Large intestine (tissue), 12 donors: ENCODE measurements around the gene GSTA1. TPM values are rescaled to one million over a fixed set of nuclear protein-coding genes. Genes with fewer than 3 reads are reported as not detected.
"Not testable (repeated sequence)": the region's sequence is repeated elsewhere in the genome, so short reads cannot be mapped to it uniquely, and the experiment has no call there.

ENCODE experiments used
- DNase-seq, 2 donors: peaks; one replicate each; pipeline versions ENCODE4 v3.0.0 to v3.0.0-alpha.2; 2013
- H3K27ac ChIP-seq: one replicate; pipeline ENCODE4 v1.5.1; 2013; ENCODE audit warnings: low read length
- H3K27me3 ChIP-seq: 2 replicates; pipeline ENCODE4 v1.6.1; 2013; ENCODE audit warnings: low read length; ENCODE audit not compliant: control insufficient read depth, insufficient read depth
- H3K36me3 ChIP-seq: 2 replicates; pipeline ENCODE4 v1.6.1; 2013; ENCODE audit warnings: low read length; ENCODE audit not compliant: control insufficient read depth, insufficient read depth
- H3K4me1 ChIP-seq: one replicate; pipeline ENCODE4 v1.6.1; 2013; ENCODE audit warnings: low read length; ENCODE audit not compliant: control insufficient read depth, insufficient read depth
- H3K4me3 ChIP-seq: one replicate; pipeline ENCODE4 v1.5.1; 2013; ENCODE audit warnings: low read length
- H3K9me3 ChIP-seq: one replicate; pipeline ENCODE4 v1.6.1; 2013; ENCODE audit warnings: mild to moderate bottlenecking, low read depth, low read length, moderate library complexity; ENCODE audit not compliant: control insufficient read depth
- WGBS: methylation state at CpG from one replicate; pipeline ENCODE4 v1.1.5; 2013; ENCODE audit warnings: low lambda C conversion rate; ENCODE audit not compliant: insufficient coverage; 5-methylcytosine and 5-hydroxymethylcytosine counted together
- long read RNA-seq, 11 donors: transcript quantifications; one replicate each; lab custom pipeline, GENCODE V29; 2026
- polyA plus RNA-seq: library from polyadenylated mRNA; unstranded; fragments of 120-200 nt; gene quantifications from one replicate; pipeline ENCODE4 v1.2.1, GENCODE V29; 2013

Gene GSTA1
- polyA plus RNA-seq = 311 TPM
- long read RNA-seq, donor 1, transcript GSTA1-201 (7 exons, 1,019 nt) = major isoform, 248 of 353 reads
- long read RNA-seq, donor 1, partial matches to known transcripts = 74 of 353 reads
- long read RNA-seq, donor 1, other reads (novel, unspliced or antisense) = 31 of 353 reads
- long read RNA-seq, donor 2, transcript GSTA1-201 (7 exons, 1,019 nt) = major isoform, 347 of 579 reads
- long read RNA-seq, donor 2, partial matches to known transcripts = 199 of 579 reads
- long read RNA-seq, donor 2, other reads (novel, unspliced or antisense) = 33 of 579 reads
- long read RNA-seq, donor 3, transcript GSTA1-201 (7 exons, 1,019 nt) = major isoform, 300 of 600 reads
- long read RNA-seq, donor 3, partial matches to known transcripts = 251 of 600 reads
- long read RNA-seq, donor 3, other reads (novel, unspliced or antisense) = 49 of 600 reads
- long read RNA-seq, donor 4, transcript GSTA1-201 (7 exons, 1,019 nt) = major isoform, 90 of 152 reads
- long read RNA-seq, donor 4, partial matches to known transcripts = 54 of 152 reads
- long read RNA-seq, donor 4, other reads (novel, unspliced or antisense) = 8 of 152 reads
- long read RNA-seq, donor 5, transcript GSTA1-201 (7 exons, 1,019 nt) = major isoform, 359 of 496 reads
- long read RNA-seq, donor 5, partial matches to known transcripts = 106 of 496 reads
- long read RNA-seq, donor 5, other reads (novel, unspliced or antisense) = 31 of 496 reads
- long read RNA-seq, donor 6, transcript GSTA1-201 (7 exons, 1,019 nt) = major isoform, 303 of 544 reads
- long read RNA-seq, donor 6, partial matches to known transcripts = 202 of 544 reads
- long read RNA-seq, donor 6, other reads (novel, unspliced or antisense) = 39 of 544 reads
- long read RNA-seq, donor 7, transcript GSTA1-201 (7 exons, 1,019 nt) = major isoform, 52 of 81 reads
- long read RNA-seq, donor 7, partial matches to known transcripts = 29 of 81 reads
- long read RNA-seq, donor 7, other reads (novel, unspliced or antisense) = 0 of 81 reads
- long read RNA-seq, donor 8, transcript GSTA1-201 (7 exons, 1,019 nt) = major isoform, 644 of 1,142 reads
- long read RNA-seq, donor 8, partial matches to known transcripts = 440 of 1,142 reads
- long read RNA-seq, donor 8, other reads (novel, unspliced or antisense) = 57 of 1,142 reads
- long read RNA-seq, donor 9, transcript GSTA1-201 (7 exons, 1,019 nt) = major isoform, 294 of 521 reads
- long read RNA-seq, donor 9, partial matches to known transcripts = 194 of 521 reads
- long read RNA-seq, donor 9, other reads (novel, unspliced or antisense) = 33 of 521 reads
- long read RNA-seq, donor 10, transcript GSTA1-201 (7 exons, 1,019 nt) = major isoform, 269 of 452 reads
- long read RNA-seq, donor 10, partial matches to known transcripts = 149 of 452 reads
- long read RNA-seq, donor 10, other reads (novel, unspliced or antisense) = 34 of 452 reads
- long read RNA-seq, donor 11, transcript GSTA1-201 (7 exons, 1,019 nt) = major isoform, 157 of 258 reads
- long read RNA-seq, donor 11, partial matches to known transcripts = 91 of 258 reads
- long read RNA-seq, donor 11, other reads (novel, unspliced or antisense) = 10 of 258 reads

- peak; percentile 72 to 88 for DNase-seq
- Histone ChIP-seq H3K27ac (peak within 1 kb of the TSS; percentile 65), H3K4me3 (peak within 1 kb of the TSS; percentile 72)
- not testable (repeated sequence) for H3K4me1 ChIP-seq, H3K9me3 ChIP-seq, H3K27me3 ChIP-seq, H3K36me3 ChIP-seq
- WGBS = 10% methylated on average over 2 of the region's 5 CpGs
Observed at GRCh38 chr6:52803668-52804255, at the start of gene GSTA1. TSS of gene GSTA1 (minus strand) at chr6:52803816. CDS start at chr6:52799267, 4,549 bp downstream.

- no peaks in the 10 kb centered on the region for H3K36me3 ChIP-seq
- peaks cover 8% of the 10 kb centered on the region for H3K4me1 ChIP-seq
- no peak overlapping the region for H3K27ac ChIP-seq
- H3K27me3 ChIP-seq = no peaks in the 10 kb centered on the region
- 91% methylated on average over 4 of the region's 4 CpGs for WGBS
- DNase-seq = no peak
- H3K9me3 ChIP-seq = no peaks in the 10 kb centered on the region
- H3K4me3 ChIP-seq = no peak overlapping the region
Observed at GRCh38 chr6:52849137-52849536, 45.5 kb upstream of the GSTA1 start.

GRCh38 chr6:52846002-52846401 lies 42.4 kb upstream of the GSTA1 start:
- WGBS = no CpG with 5 or more reads among the region's 1 CpG
- DNase-seq = peak in 1 of 2 donors; percentile 47

GRCh38 chr6:52843605-52844004 lies 40.0 kb upstream of the GSTA1 start:
- no peaks in the 10 kb centered on the region for H3K27me3 ChIP-seq
- no CpG with 5 or more reads among the region's 4 CpGs for WGBS
- H3K4me3 ChIP-seq = no peak overlapping the region
- DNase-seq = peak; percentile 18 to 51
- H3K9me3 ChIP-seq = no peaks in the 10 kb centered on the region
- H3K27ac ChIP-seq = no peak overlapping the region
- peaks cover 12% of the 10 kb centered on the region for H3K4me1 ChIP-seq
- H3K36me3 ChIP-seq = no peaks in the 10 kb centered on the region

More at GRCh38 chr6:52846002-52846401, 42.4 kb upstream of the GSTA1 start:
- Histone ChIP-seq H3K4me1 (peaks cover 12% of the 10 kb centered on the region), H3K27me3 (no peaks in the 10 kb centered on the region), H3K9me3 (no peaks in the 10 kb centered on the region), H3K4me3 (peak overlapping the region; percentile 35), H3K36me3 (no peaks in the 10 kb centered on the region), H3K27ac (no peak overlapping the region)

GRCh38 chr6:52840763-52841585 lies 37.4 kb upstream of the GSTA1 start, which contains the start of gene GSTA5:
TSS of gene GSTA5 (minus strand) at chr6:52840813.
- no peak for DNase-seq
- Histone ChIP-seq H3K4me3 (no peak within 1 kb of the TSS), H3K9me3 (no peaks in the 10 kb centered on the region), H3K27ac (no peak within 1 kb of the TSS), H3K27me3 (no peaks in the 10 kb centered on the region), H3K36me3 (no peaks in the 10 kb centered on the region), H3K4me1 (peaks cover 8% of the 10 kb centered on the region)
- WGBS = 100% methylated on average over 1 of the region's 5 CpGs

- H3K9me3 ChIP-seq = no peaks in the 10 kb centered on the region
- H3K27me3 ChIP-seq = no peaks in the 10 kb centered on the region
- no CpG with 5 or more reads among the region's 20 CpGs for WGBS
- peaks cover 4% of the 10 kb centered on the region for H3K4me1 ChIP-seq
- no peak overlapping the region for H3K27ac ChIP-seq
- no peaks in the 10 kb centered on the region for H3K36me3 ChIP-seq
- DNase-seq = peak; percentile 55 to 68
- H3K4me3 ChIP-seq = no peak overlapping the region
Observed at GRCh38 chr6:52839124-52840055, 35.8 kb upstream of the GSTA1 start.

GRCh38 chr6:52834481-52834880 lies 30.9 kb upstream of the GSTA1 start:
- Histone ChIP-seq H3K36me3 (no peaks in the 10 kb centered on the region), H3K9me3 (peaks cover 1% of the 10 kb centered on the region), H3K27ac (no peak overlapping the region), H3K4me3 (no peak overlapping the region), H3K27me3 (no peaks in the 10 kb centered on the region), H3K4me1 (no peaks in the 10 kb centered on the region)
- no CpG with 5 or more reads among the region's 1 CpG for WGBS
- no peak for DNase-seq

- peaks cover 11% of the 10 kb centered on the region for H3K4me1 ChIP-seq
- H3K27me3 ChIP-seq, H3K4me3 ChIP-seq, H3K27ac ChIP-seq, H3K9me3 ChIP-seq, H3K36me3 ChIP-seq, DNase-seq: not testable (repeated sequence)
- no CpG with 5 or more reads among the region's 4 CpGs for WGBS
Observed at GRCh38 chr6:52830869-52831268, 27.3 kb upstream of the GSTA1 start.
